Measurements from ENCODE around the gene SLC9A9.

DNA sequence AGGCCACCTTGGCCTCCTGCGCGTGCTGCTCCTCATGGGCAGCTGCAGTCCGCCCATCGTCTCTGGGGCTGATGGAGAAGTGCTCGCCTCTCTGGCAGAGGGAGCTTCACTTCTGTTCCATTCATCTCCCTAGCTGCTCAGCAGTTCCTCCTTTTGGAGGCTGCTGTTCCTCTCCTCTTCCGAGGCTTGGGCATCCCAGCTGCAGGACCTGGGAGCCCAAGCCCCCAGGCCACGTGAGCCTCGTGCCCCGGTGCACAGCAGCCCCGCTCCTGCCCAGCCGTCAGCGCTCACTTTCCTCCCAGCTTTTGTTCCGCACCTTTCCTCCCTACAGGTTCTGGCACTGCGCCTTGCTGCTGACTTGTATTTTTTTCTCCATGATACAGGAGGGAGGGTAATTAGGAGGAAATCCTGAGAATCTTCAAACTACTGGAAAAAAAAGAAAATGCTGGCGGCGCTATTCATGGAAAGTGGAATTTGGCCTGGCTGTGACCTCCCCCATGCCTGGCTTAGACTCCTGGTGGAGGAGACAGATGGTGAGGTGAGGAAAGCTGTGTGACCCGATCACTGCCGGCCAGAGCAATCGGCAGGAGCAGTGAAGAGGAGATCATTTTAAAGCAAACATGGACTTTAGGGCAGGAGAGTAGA is 518.6 kb downstream of the SLC9A9 start:
- no peak for TF ChIP-seq MYC (IDR thresholded peaks at IDR 0.05; ENCODE audit: low read depth, low read length)
- TF ChIP-seq, protein P1, sequence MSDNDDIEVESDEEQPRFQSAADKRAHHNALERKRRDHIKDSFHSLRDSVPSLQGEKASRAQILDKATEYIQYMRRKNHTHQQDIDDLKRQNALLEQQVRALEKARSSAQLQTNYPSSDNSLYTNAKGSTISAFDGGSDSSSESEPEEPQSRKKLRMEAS (IDR thresholded peaks at IDR 0.05; ENCODE audit: low read depth, low read length) = no peak
- TF ChIP-seq, protein P2, sequence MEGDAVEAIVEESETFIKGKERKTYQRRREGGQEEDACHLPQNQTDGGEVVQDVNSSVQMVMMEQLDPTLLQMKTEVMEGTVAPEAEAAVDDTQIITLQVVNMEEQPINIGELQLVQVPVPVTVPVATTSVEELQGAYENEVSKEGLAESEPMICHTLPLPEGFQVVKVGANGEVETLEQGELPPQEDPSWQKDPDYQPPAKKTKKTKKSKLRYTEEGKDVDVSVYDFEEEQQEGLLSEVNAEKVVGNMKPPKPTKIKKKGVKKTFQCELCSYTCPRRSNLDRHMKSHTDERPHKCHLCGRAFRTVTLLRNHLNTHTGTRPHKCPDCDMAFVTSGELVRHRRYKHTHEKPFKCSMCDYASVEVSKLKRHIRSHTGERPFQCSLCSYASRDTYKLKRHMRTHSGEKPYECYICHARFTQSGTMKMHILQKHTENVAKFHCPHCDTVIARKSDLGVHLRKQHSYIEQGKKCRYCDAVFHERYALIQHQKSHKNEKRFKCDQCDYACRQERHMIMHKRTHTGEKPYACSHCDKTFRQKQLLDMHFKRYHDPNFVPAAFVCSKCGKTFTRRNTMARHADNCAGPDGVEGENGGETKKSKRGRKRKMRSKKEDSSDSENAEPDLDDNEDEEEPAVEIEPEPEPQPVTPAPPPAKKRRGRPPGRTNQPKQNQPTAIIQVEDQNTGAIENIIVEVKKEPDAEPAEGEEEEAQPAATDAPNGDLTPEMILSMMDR (IDR thresholded peaks at IDR 0.05; ENCODE audit: low read depth, low read length) = no peak
- TF ChIP-seq POLR2A (IDR thresholded peaks at IDR 0.05; ENCODE audit: extremely low read depth, insufficient read length) = no peak

All from NB4 (cell line).